NCI-H187 (cell line): Measurements from ENCODE around the gene WDR18.
"Not testable (repeated sequence)": the region's sequence is repeated elsewhere in the genome, so short reads cannot be mapped to it uniquely, and the experiment has no call there.

Source experiments
- DNase-seq, 2 experiments: peaks; one replicate each; lab custom pipeline; 2025; lab: John Stamatoyannopoulos, UW

Gene WDR18

GRCh38 chr19:950352-951066, 33.6 kb upstream of the WDR18 start:
- DNase-seq, result no peak

- DNase-seq, result no peak
Measured at GRCh38 chr19:952049-952679, 32.0 kb upstream of the WDR18 start.

GRCh38 chr19:952680-953444, 31.3 kb upstream of the WDR18 start:
- DNase-seq, result no peak

- no peak for DNase-seq
Measured at GRCh38 chr19:953445-954271, 30.5 kb upstream of the WDR18 start.

GRCh38 chr19:954272-954671, 29.9 kb upstream of the WDR18 start:
- DNase-seq, result no peak

GRCh38 chr19:954672-955494, 29.3 kb upstream of the WDR18 start:
- DNase-seq, result no peak

GRCh38 chr19:955803-956765, 28.1 kb upstream of the WDR18 start:
- DNase-seq, result no peak

GRCh38 chr19:956766-957440, 27.2 kb upstream of the WDR18 start:
- no peak for DNase-seq

GRCh38 chr19:957578-957977, 26.6 kb upstream of the WDR18 start:
- DNase-seq, result not testable (repeated sequence)

GRCh38 chr19:958967-959855, 24.9 kb upstream of the WDR18 start:
- DNase-seq, result no peak

- DNase-seq, result no peak
Measured at GRCh38 chr19:960020-960419, 24.1 kb upstream of the WDR18 start.

GRCh38 chr19:960601-960938, 23.6 kb upstream of the WDR18 start:
- no peak for DNase-seq

- no peak for DNase-seq
Measured at GRCh38 chr19:961866-962620, 22.1 kb upstream of the WDR18 start.

- DNase-seq, result no peak
Measured at GRCh38 chr19:962683-963400, 21.3 kb upstream of the WDR18 start.

GRCh38 chr19:963486-963951, 20.6 kb upstream of the WDR18 start:
- DNase-seq, result no peak

- no peak for DNase-seq
Measured at GRCh38 chr19:964116-964520, 20.0 kb upstream of the WDR18 start.
